IPS DF 4.7 (cell line): ENCODE data around the gene SLC35A1.
"Not testable (repeated sequence)": the region's sequence is repeated elsewhere in the genome, so short reads cannot be mapped to it uniquely, and the experiment has no call there.

Source experiments
- DNase-seq: peaks from one replicate; pipeline ENCODE4 v3.0.0-alpha.2; 2013; ENCODE audit warnings: low spot score; ENCODE audit errors: extremely low read depth

Gene SLC35A1

GRCh38 chr6:87472525-87473418 is at the start of gene SLC35A1:
Gene SLC35A1 (plus strand): TSS chr6:87472974. CDS start chr6:87473004, 30 bp downstream.
- peak; percentile 46 for DNase-seq

- no peak for DNase-seq
Observed at GRCh38 chr6:87426789-87427188, 46.0 kb upstream of the SLC35A1 start.

GRCh38 chr6:87430499-87430898 is 42.3 kb upstream of the SLC35A1 start:
- no peak for DNase-seq

GRCh38 chr6:87431263-87431662 is 41.5 kb upstream of the SLC35A1 start:
- no peak for DNase-seq

- DNase-seq, result peak; percentile 74
Observed at GRCh38 chr6:87436435-87436834, 36.3 kb upstream of the SLC35A1 start.

GRCh38 chr6:87441711-87442110 is 31.1 kb upstream of the SLC35A1 start:
- DNase-seq, result no peak

GRCh38 chr6:87444362-87444761 is 28.4 kb upstream of the SLC35A1 start:
- DNase-seq, result peak; percentile 60

GRCh38 chr6:87465051-87465450 is 7.7 kb upstream of the SLC35A1 start:
- no peak for DNase-seq

- DNase-seq, result no peak
Observed at GRCh38 chr6:87473419-87473903, 687 bp downstream of the SLC35A1 start.

GRCh38 chr6:87481931-87482330 is 9.2 kb downstream of the SLC35A1 start:
- DNase-seq, result no peak

- no peak for DNase-seq
Observed at GRCh38 chr6:87482366-87482765, 9.6 kb downstream of the SLC35A1 start.

- peak; percentile 66 for DNase-seq
Observed at GRCh38 chr6:87483929-87484328, 11.2 kb downstream of the SLC35A1 start.

GRCh38 chr6:87484491-87484890 is 11.7 kb downstream of the SLC35A1 start:
- no peak for DNase-seq

- DNase-seq, result no peak
Observed at GRCh38 chr6:87487555-87487954, 14.8 kb downstream of the SLC35A1 start.

- DNase-seq, result not testable (repeated sequence)
Observed at GRCh38 chr6:87489326-87489725, 16.6 kb downstream of the SLC35A1 start.

GRCh38 chr6:87494761-87495422 is 22.1 kb downstream of the SLC35A1 start:
- no peak for DNase-seq

- DNase-seq, result no peak
Observed at GRCh38 chr6:87498048-87498447, 25.3 kb downstream of the SLC35A1 start.

- DNase-seq, result no peak
Observed at GRCh38 chr6:87501809-87502572, 29.2 kb downstream of the SLC35A1 start.

GRCh38 chr6:87504441-87504840 is 31.7 kb downstream of the SLC35A1 start:
- no peak for DNase-seq

- DNase-seq, result no peak
Observed at GRCh38 chr6:87514831-87515230, 42.1 kb downstream of the SLC35A1 start.

- DNase-seq, result no peak
Observed at GRCh38 chr6:87518453-87518852, 45.7 kb downstream of the SLC35A1 start.

- DNase-seq, result no peak
Observed at GRCh38 chr6:87522686-87523085, 49.9 kb downstream of the SLC35A1 start.
